SU-DHL-6 (cell line): ENCODE measurements around the gene CDH23.

ENCODE experiments used
- H2AFZ ChIP-seq: fragments of 200-600 bp; sonication (generic); 2 replicates; pipeline ENCODE4 v1.6.1; 2014; ENCODE audit warnings: low read depth, mild to moderate bottlenecking, moderate library complexity, mixed read lengths, antibody characterized with exemption, low read length; ENCODE audit not compliant: severe bottlenecking
- H3F3A ChIP-seq: fragments of 200-600 bp; shearing (Covaris generic); 2 replicates; pipeline ENCODE4 v1.6.0; 2016; ENCODE audit warnings: antibody characterized with exemption, mild to moderate bottlenecking; ENCODE audit not compliant: insufficient read depth
- H3K27ac ChIP-seq: fragments of 200-600 bp; sonication (generic); 2 replicates; pipeline ENCODE4 v1.5.1; 2016; ENCODE audit warnings: low read depth, mild to moderate bottlenecking, low read length, moderate library complexity, mixed read lengths
- H3K27me3 ChIP-seq: fragments of 200-600 bp; sonication (generic), shearing (Covaris generic); 2 replicates; pipeline ENCODE4 v1.6.0; 2014; ENCODE audit warnings: mild to moderate bottlenecking, low read length
- H3K36me3 ChIP-seq: fragments of 200-600 bp; sonication (generic); 2 replicates; pipeline ENCODE4 v1.6.1; 2014; ENCODE audit warnings: mild to moderate bottlenecking, low read length, mixed read lengths
- H3K4me2 ChIP-seq: fragments of 300-600, 200-600 bp; shearing (Covaris generic), sonication (generic); 2 replicates; pipeline ENCODE4 v1.6.0; 2014; ENCODE audit warnings: low read length, low read depth, mild to moderate bottlenecking; ENCODE audit not compliant: poor library complexity, severe bottlenecking
- H3K4me3 ChIP-seq: fragments of 200-600 bp; sonication (generic); 2 replicates; pipeline ENCODE4 v1.5.1; 2014; ENCODE audit warnings: antibody characterized with exemption, low read length, mild to moderate bottlenecking, mixed read lengths; ENCODE audit not compliant: insufficient read depth, poor library complexity, severe bottlenecking
- H3K79me2 ChIP-seq: fragments of 200-600 bp; sonication (generic); 2 replicates; pipeline ENCODE4 v1.6.1; 2014; ENCODE audit warnings: mild to moderate bottlenecking, low read length, moderate library complexity; ENCODE audit not compliant: insufficient read depth
- H3K9ac ChIP-seq: fragments of 200-600 bp; sonication (generic); 2 replicates; pipeline ENCODE4 v1.7.0; 2014; ENCODE audit warnings: mild to moderate bottlenecking, low read length
- H3K9me2 ChIP-seq: fragments of 200-600 bp; sonication (generic); replicated peaks from 2 replicates; pipeline ENCODE4 v1.6.1; 2014; ENCODE audit warnings: low read length; ENCODE audit not compliant: insufficient read depth
- H3K9me3 ChIP-seq: fragments of 200-600 bp; sonication (generic); 2 replicates; pipeline ENCODE4 v1.6.1; 2014; ENCODE audit warnings: low read length, mixed read lengths; ENCODE audit not compliant: insufficient read depth
- H4K20me1 ChIP-seq: fragments of 200-600 bp; sonication (generic); 2 replicates; pipeline ENCODE4 v1.6.1; 2014; ENCODE audit warnings: low read depth, mild to moderate bottlenecking, antibody characterized with exemption, low read length, moderate library complexity, mixed read lengths
- CTCF ChIP-seq: fragments of 200-600 bp; sonication (generic); IDR thresholded peaks from one replicate; pipeline ENCODE4 v1.5.1; 2017; ENCODE audit warnings: antibody characterized with exemption, mild to moderate bottlenecking, low read length, moderate library complexity; ENCODE audit not compliant: insufficient read depth, poor library complexity, severe bottlenecking
- EZH2phosphoT487 ChIP-seq: fragments of 200-600 bp; sonication (generic), shearing (Covaris generic); conservative IDR thresholded peaks from 2 replicates; pipeline ENCODE4 v1.6.1; 2018; ENCODE audit warnings: mild to moderate bottlenecking, antibody characterized with exemption, low read length, moderate library complexity, mixed read lengths

CDH23 gene

GRCh38 chr10:71700731-71701368 is 304.1 kb downstream of the CDH23 start:
- Histone ChIP-seq H3K9me3 (no peaks in the 10 kb centered on the region), H2AFZ (no peak overlapping the region), H3K4me3 (no peak overlapping the region), H3K36me3 (no peaks in the 10 kb centered on the region), H3K9me2 (no peaks in the 10 kb centered on the region), H3K27ac (no peak overlapping the region), H3F3A (no peaks in the 10 kb centered on the region), H3K9ac (no peak overlapping the region), H3K4me2 (no peak overlapping the region), H4K20me1 (no peaks in the 10 kb centered on the region), H3K79me2 (no peaks in the 10 kb centered on the region), H3K27me3 (no peaks in the 10 kb centered on the region)
- TF ChIP-seq EZH2phosphoT487 (no peak), CTCF (no peak)

- Histone ChIP-seq H2AFZ (no peak overlapping the region), H3K36me3 (no peaks in the 10 kb centered on the region), H3K27ac (no peak overlapping the region), H3K4me3 (no peak overlapping the region), H3F3A (no peaks in the 10 kb centered on the region), H3K9me2 (no peaks in the 10 kb centered on the region), H4K20me1 (no peaks in the 10 kb centered on the region), H3K9me3 (no peaks in the 10 kb centered on the region), H3K4me2 (no peak overlapping the region), H3K27me3 (no peaks in the 10 kb centered on the region), H3K9ac (no peak overlapping the region), H3K79me2 (no peaks in the 10 kb centered on the region)
- TF ChIP-seq EZH2phosphoT487, result no peak
- TF ChIP-seq CTCF, result no peak
Observed at GRCh38 chr10:71701496-71702132, 304.9 kb downstream of the CDH23 start.

- H4K20me1 ChIP-seq, result no peaks in the 10 kb centered on the region
- no peaks in the 10 kb centered on the region for H3K27me3 ChIP-seq
- H3K4me2 ChIP-seq, result no peak overlapping the region
- H3K9ac ChIP-seq, result no peak overlapping the region
- H3K79me2 ChIP-seq, result no peaks in the 10 kb centered on the region
- TF ChIP-seq CTCF, result no peak
- H3K4me3 ChIP-seq, result no peak overlapping the region
- H3F3A ChIP-seq, result no peaks in the 10 kb centered on the region
- H2AFZ ChIP-seq, result no peak overlapping the region
- no peaks in the 10 kb centered on the region for H3K9me3 ChIP-seq
- no peaks in the 10 kb centered on the region for H3K9me2 ChIP-seq
- no peaks in the 10 kb centered on the region for H3K36me3 ChIP-seq
- H3K27ac ChIP-seq, result no peak overlapping the region
Observed at GRCh38 chr10:71703577-71703976, 306.9 kb downstream of the CDH23 start.
